GM21390 (cell line): ENCODE data around the gene NAP1L5.

Experiments
- ATAC-seq: cut with Tn5 transposase; IDR thresholded peaks from one replicate; pipeline ENCODE4 v1.9.1; 2021; ENCODE audit not compliant: unreplicated experiment

The NAP1L5 gene

DNA sequence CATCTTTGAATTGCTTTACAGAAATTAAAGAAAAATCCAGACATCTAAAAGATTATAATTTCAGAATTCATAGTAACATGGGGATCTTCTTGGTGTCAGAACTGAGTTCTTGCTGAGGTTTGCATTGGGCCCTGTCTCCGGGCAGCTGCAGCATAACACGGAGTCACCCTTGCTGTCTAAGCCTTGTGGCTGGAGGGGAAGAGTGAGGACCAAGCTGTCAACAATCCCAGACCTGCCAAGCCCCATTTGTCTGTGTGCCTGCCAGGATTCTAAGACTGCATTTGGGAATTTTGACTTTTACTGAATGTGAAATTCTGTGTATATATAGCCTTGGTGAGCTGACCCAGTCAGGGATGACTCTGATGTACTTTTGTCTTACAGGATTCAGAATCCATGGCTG lies 25.2 kb upstream of the NAP1L5 start:
- ATAC-seq = no peak

- ATAC-seq = no peak
These were observed 24.7 kb upstream of the NAP1L5 start for GRCh38 chr4:88722276-88722780.

GRCh38 chr4:88720451-88721428 lies 23.1 kb upstream of the NAP1L5 start:
- no peak for ATAC-seq

DNA sequence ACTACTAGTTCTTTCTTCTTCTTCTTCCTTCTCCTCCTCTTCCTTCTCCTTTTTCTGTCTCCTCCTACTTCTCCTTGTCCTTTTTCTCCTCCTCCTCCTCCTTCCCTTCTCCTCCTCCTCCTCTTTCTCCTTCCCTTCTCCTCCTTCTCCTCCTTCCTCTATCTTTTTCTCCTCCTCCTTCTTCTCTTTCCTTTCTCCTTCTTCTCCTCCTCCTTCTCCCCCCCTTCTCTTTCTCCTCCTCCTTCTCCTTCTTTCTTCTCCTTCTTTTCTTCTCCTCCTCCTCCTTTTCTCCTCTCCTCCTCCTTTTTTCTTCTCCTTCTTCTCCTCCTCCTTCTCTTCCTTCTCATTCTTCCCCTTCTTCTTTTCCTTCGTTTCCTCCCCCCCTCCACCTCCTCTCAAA lies 21.8 kb upstream of the NAP1L5 start:
- no peak for ATAC-seq

GRCh38 chr4:88718098-88718497 lies 20.5 kb upstream of the NAP1L5 start:
- no peak for ATAC-seq

- no peak for ATAC-seq
These were observed 16.2 kb upstream of the NAP1L5 start for GRCh38 chr4:88713782-88714181.

- no peak for ATAC-seq
These were observed 12.4 kb upstream of the NAP1L5 start for GRCh38 chr4:88709989-88710388.

- no peak for ATAC-seq
These were observed 8.9 kb upstream of the NAP1L5 start for GRCh38 chr4:88706574-88706973.

GRCh38 chr4:88705805-88706492 lies 8.3 kb upstream of the NAP1L5 start:
- ATAC-seq = no peak

DNA sequence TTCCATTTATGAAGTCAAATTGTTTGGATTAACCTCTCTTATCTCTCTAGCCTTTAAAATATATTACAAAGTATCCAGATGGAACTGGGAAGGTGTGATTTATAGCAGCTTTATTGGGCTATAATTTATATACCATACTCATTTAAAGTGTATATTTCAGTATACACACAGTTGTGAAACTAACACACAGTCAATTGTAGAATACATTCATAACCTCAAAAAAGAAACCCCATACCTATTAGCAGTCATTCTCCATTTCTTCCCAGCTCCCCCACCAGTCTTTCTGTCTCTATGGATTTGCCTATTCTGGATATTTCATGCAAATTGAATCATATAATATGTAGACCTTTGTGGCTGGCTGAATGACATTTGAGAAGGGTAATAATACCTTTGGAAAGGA lies 7.6 kb upstream of the NAP1L5 start:
- no peak for ATAC-seq

- no peak for ATAC-seq
These were observed 5.2 kb upstream of the NAP1L5 start for GRCh38 chr4:88702782-88703181.

- no peak for ATAC-seq
These were observed 890 bp upstream of the NAP1L5 start for GRCh38 chr4:88698519-88698918.

DNA sequence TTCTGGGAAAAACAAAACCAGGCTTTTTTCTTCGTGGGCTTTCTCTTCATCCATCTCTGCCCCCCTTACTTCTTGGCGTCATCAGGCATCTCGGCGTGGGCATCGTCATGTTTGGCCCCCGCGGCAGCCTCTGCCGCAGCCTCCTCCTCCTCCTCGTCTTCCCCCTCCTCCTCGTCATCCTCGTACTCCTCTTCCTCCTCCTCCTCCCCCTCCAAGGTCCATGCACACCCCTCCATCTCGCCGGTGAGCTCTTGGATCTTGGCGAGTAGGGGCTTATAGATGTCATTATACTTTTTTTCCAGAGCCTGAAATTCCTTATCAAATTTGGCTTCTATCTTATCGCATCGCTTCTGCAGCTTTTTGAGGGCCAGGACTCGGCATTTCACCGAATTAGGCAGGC lies 488 bp downstream of the NAP1L5 start:
- no peak for ATAC-seq

GRCh38 chr4:88696630-88697029 lies 999 bp downstream of the NAP1L5 start:
- no peak for ATAC-seq

- no peak for ATAC-seq
These were observed 3.8 kb downstream of the NAP1L5 start for GRCh38 chr4:88693792-88694191.

- ATAC-seq = no peak
These were observed 7.3 kb downstream of the NAP1L5 start for GRCh38 chr4:88690355-88690754.

- ATAC-seq = no peak
These were observed 16.4 kb downstream of the NAP1L5 start for GRCh38 chr4:88681209-88681608.

DNA sequence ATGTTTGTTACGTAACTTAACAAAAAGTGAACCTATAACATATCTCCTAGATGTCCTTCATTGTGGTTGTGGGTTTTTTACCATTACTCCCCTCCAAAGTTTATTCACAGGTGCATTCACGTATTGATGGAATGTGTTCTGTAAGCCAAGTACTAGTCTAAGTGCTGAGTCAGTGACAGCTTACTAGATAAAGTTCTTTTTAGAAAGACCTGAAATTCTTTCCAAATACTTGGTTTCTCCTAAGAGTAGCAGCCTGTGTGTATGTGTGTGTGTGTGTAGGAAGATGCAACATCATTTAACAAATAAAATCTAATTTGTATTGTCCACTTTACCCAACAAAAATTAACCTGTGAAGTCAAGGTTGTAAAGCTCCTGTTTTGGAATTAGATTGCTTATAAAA lies 22.1 kb downstream of the NAP1L5 start:
- no peak for ATAC-seq

- ATAC-seq = no peak
These were observed 22.6 kb downstream of the NAP1L5 start for GRCh38 chr4:88674979-88675378.

DNA sequence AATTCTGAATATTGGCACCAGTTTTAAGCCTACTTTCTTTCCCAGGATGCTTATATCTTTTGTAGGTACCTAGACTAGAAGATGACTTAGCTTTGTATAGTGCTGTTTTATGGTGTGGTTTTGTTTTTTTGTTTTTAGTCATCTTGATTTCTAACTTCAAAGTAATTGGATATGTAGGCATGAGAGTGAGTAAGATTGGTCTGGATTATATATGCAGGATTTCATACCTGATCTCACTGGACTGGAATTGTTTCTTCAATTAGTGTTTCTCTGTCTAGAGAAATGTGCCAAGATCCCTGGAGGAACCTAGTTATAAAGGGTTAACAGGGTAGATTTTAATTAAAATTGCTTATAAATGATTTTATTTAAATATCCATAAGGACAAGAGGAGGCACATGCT lies 23.1 kb downstream of the NAP1L5 start:
- ATAC-seq = no peak

GRCh38 chr4:88673886-88674285 lies 23.7 kb downstream of the NAP1L5 start:
- no peak for ATAC-seq

DNA sequence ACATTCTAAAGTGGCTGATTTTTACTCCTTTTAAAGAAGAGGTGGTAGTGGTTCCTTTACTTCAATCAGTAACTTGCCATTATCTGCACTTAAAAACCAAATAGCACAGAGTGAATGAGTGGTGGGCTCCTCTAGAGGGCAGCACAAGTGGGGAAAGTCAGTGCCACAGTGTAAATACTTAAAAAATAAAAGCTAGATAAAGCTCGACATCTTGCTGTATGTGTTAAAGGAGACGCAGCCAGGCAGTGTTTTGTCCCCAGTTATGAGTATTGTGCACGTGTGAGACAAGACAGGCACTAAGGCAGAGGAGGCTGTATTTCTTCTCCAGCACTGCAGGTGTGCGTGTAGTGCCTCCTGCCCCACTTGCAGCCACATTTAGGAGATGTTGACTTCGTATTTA lies 24.6 kb downstream of the NAP1L5 start:
- no peak for ATAC-seq
